ENCODE data around the gene FAM83F. TPM values are rescaled to one million over a fixed set of nuclear protein-coding genes. Genes with fewer than 3 reads are reported as not detected.

The FAM83F gene
- polyA plus RNA-seq, 1 donor, result 10.7 TPM

DNA sequence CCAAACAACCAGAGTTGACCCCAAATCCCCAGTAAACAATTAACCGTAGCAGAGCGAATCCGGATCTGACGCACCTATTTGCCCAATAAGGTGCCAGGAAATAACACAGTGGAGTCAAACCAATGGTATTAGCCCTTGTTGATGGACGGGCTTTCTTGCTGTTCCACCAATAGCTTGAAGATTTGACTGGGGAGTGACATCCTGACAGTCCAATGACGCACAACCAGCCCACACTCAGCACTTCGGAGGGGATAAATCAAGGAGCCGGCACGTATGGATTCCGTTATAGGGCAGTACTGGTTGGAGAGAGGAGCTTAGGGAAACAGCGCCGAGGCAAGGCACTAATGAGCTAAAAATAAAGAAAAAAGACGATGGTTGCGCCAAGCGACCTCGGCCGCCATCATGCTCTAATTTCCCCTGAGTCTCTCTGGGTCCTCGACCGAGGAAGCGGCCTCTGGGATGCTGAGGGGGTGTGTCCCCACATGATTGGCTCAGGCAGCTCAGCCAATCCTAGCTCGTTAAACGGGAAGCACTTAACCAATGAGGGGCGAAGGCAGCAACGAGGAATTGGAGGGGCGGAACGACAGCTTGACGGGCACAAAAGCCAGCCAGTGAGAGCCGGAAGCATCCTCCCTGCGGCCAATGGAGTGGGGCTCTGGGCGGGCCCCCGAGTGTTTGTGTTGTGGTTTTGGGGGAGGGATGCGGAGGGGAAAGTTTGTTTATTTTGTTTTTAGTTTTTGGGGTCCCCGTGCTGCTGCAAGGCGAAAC, 49.5 kb downstream of the FAM83F start:
- DNase-seq, result peak; percentile 99 to 100
- Histone ChIP-seq H3K27me3 (ENCODE audit: control insufficient read depth, insufficient read depth, low read length) (no peaks in the 10 kb centered on the region), H3K36me3 (ENCODE audit: control insufficient read depth, insufficient read depth, low read length) (no peaks in the 10 kb centered on the region), H3K27ac (ENCODE audit: low read length) (peak overlapping the region; percentile 86), H3K4me1 (ENCODE audit: control insufficient read depth, insufficient read depth, low read length) (peaks cover 6% of the 10 kb centered on the region), H3K9me3 (ENCODE audit: control insufficient read depth, low read depth, low read length) (no peaks in the 10 kb centered on the region), H3K4me3 (ENCODE audit: low read length) (peak overlapping the region; percentile 70)
- WGBS (ENCODE audit: insufficient coverage, low lambda C conversion rate), result no CpG with 5 or more reads among the region's 34 CpGs

DNA sequence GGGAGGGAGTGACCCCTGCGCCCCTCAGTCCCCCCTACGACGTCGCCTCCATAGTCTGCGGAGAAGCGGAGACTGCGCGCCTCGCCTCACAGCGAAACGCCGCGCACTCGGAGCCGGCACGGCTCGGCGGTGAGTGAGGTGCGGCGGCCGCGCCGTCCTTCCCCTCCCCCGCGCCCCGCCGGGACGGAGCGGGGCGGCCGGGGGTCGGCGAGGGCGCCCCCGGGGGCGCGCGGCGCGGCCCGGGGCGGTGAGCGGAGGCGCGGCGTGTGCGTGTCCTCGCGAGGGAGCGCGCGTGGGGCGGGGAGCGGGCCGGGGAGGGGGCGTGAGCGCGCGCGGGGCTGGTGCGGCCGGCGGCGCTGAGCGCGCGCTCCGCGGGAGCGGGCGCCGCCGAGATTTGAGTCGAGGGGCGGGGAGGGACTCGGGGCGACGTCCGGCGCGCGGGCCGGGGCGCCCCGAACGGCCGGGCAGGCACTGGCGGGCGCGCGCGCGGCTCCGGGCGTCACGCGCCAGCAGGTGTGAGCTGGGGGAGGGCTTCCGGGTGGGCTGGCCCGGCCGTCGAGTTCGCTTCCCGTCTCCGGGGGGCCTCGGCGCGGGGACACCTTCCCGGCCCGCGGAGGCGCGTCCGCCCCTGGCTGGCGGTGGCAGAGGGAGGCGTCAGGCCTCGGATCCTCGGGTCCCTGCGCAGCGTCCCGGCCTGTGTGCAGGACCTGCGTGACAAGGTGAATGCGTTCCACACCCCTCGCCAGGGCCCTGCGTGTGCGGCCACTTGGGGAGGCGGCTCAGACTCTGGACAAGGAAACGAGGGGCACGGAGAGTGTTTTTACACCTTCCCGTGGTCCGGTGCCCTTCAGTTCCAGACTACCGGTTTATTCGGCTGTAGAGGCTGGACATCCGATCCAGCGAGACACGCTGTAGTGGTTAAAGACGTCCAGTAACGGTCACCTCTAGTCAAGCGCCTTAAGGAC, 50.4 kb downstream of the FAM83F start:
- DNase-seq, result peak; percentile 48 to 81
- H3K27me3 ChIP-seq (ENCODE audit: control insufficient read depth, insufficient read depth, low read length), result no peaks in the 10 kb centered on the region
- WGBS (ENCODE audit: insufficient coverage, low lambda C conversion rate), result no CpG with 5 or more reads among the region's 138 CpGs

DNA sequence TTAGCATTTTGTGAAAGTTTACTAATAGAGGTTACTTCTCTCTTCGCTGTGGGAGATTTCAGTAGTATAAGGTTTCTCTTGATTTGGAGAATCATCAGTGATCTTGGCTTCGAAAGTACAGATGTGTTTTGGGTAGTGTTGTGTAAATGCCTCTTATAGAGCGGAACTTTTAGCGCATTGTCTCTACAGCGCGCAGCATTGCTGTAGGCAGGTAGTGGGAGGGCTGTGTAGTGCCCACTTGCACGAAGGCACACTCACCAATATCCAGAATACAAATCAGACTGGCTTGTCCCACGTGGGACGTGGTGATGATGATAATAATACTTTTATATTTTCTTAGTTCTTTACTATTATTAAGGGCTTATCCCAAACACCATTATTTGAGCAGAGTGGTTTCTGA, 51.4 kb downstream of the FAM83F start:
- H3K9me3 ChIP-seq (ENCODE audit: control insufficient read depth, low read depth, low read length), result no peaks in the 10 kb centered on the region
- WGBS (ENCODE audit: insufficient coverage, low lambda C conversion rate), result no CpG with 5 or more reads among the region's 9 CpGs
- peaks cover 6% of the 10 kb centered on the region for H3K4me1 ChIP-seq (ENCODE audit: control insufficient read depth, insufficient read depth, low read length)
- H3K27ac ChIP-seq (ENCODE audit: low read length), result no peak overlapping the region
- no peaks in the 10 kb centered on the region for H3K36me3 ChIP-seq (ENCODE audit: control insufficient read depth, insufficient read depth, low read length)
- H3K4me3 ChIP-seq (ENCODE audit: low read length), result no peak overlapping the region
- DNase-seq, result no peak
- no peaks in the 10 kb centered on the region for H3K27me3 ChIP-seq (ENCODE audit: control insufficient read depth, insufficient read depth, low read length)

More for the DNA sequence above, 50.4 kb downstream of the FAM83F start:
- peaks cover 6% of the 10 kb centered on the region for H3K4me1 ChIP-seq (ENCODE audit: control insufficient read depth, insufficient read depth, low read length)
- peak overlapping the region; percentile 86 for H3K27ac ChIP-seq (ENCODE audit: low read length)
- H3K9me3 ChIP-seq (ENCODE audit: control insufficient read depth, low read depth, low read length), result no peaks in the 10 kb centered on the region
- H3K36me3 ChIP-seq (ENCODE audit: control insufficient read depth, insufficient read depth, low read length), result no peaks in the 10 kb centered on the region
- peak overlapping the region; percentile 80 for H3K4me3 ChIP-seq (ENCODE audit: low read length)

DNA sequence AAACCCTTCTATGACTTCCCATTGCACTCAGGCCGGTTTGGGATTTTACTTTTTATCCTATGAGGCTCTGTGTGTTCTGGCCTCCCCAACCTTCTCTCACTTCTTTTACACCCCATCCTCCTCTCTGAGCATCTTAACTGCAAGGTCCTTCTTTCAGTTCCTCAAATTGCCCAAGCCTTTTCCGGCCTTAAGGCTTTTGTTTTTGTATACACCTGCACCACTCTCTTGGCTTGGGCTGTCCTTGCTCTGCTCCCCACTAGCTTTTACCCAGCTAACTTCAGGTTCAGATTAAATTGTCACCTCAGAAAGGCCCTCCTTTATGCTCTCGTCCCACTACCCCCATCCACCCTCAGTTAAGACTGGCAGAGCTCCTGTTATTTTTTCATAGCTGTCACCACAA, 55.5 kb downstream of the FAM83F start:
- Histone ChIP-seq H3K4me1 (ENCODE audit: control insufficient read depth, insufficient read depth, low read length) (peaks cover 10% of the 10 kb centered on the region), H3K9me3 (ENCODE audit: control insufficient read depth, low read depth, low read length) (no peaks in the 10 kb centered on the region), H3K27me3 (ENCODE audit: control insufficient read depth, insufficient read depth, low read length) (no peaks in the 10 kb centered on the region), H3K4me3 (ENCODE audit: low read length) (no peak overlapping the region), H3K36me3 (ENCODE audit: control insufficient read depth, insufficient read depth, low read length) (no peaks in the 10 kb centered on the region), H3K27ac (ENCODE audit: low read length) (no peak overlapping the region)
- no peak for DNase-seq
- 87% methylated on average over 3 of the region's 3 CpGs for whole genome bisulfite sequencing (ENCODE audit: insufficient coverage, low lambda C conversion rate)

DNA sequence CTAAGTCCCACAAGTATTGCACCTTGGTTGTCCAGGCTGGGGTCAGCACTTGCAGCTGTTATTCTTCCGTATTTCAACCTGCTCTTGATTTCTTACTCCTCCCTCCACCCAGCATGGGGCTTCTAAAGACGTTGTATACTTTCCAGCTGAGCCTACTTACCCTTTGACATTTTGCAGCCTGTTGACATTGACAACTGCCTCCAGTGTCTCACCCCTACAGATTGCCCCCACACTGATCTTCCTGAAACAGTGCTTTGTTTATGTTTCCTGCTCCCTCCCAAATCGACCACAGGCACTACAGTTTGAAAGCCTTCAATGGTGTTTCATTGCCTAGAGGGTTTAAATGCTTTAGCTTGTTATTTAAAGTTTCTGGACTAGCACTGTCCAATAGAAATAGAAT, 56.6 kb downstream of the FAM83F start:
- Histone ChIP-seq H3K4me3 (ENCODE audit: low read length) (no peak overlapping the region), H3K9me3 (ENCODE audit: control insufficient read depth, low read depth, low read length) (no peaks in the 10 kb centered on the region), H3K4me1 (ENCODE audit: control insufficient read depth, insufficient read depth, low read length) (peaks cover 5% of the 10 kb centered on the region), H3K27me3 (ENCODE audit: control insufficient read depth, insufficient read depth, low read length) (no peaks in the 10 kb centered on the region), H3K36me3 (ENCODE audit: control insufficient read depth, insufficient read depth, low read length) (no peaks in the 10 kb centered on the region), H3K27ac (ENCODE audit: low read length) (no peak overlapping the region)
- WGBS (ENCODE audit: insufficient coverage, low lambda C conversion rate), result no CpG with 5 or more reads among the region's 3 CpGs
- DNase-seq, result no peak

DNA sequence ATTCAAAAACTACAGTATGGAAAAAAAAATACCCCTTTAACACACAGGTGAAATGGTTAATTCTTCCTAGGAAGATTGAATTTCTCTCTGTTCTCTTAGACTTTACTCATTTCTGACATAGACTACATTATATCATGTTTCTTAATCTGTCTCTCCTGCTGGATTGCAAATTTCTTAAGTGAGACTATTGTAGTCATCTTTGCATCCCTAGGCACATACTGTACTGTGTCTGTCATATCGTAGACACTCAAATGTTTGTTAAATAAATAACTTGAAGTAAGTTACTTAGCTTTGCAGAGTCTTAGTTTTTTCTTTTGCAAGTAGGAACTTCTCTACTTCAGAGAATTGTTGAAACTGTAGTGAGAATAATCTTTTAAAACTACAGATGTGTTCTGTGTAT, 58.7 kb downstream of the FAM83F start:
- DNase-seq, result no peak
- no peaks in the 10 kb centered on the region for H3K9me3 ChIP-seq (ENCODE audit: control insufficient read depth, low read depth, low read length)
- no peak overlapping the region for H3K4me3 ChIP-seq (ENCODE audit: low read length)
- no peaks in the 10 kb centered on the region for H3K27me3 ChIP-seq (ENCODE audit: control insufficient read depth, insufficient read depth, low read length)
- WGBS (ENCODE audit: insufficient coverage, low lambda C conversion rate), result no CpG with 5 or more reads among the region's 1 CpG
- H3K4me1 ChIP-seq (ENCODE audit: control insufficient read depth, insufficient read depth, low read length), result peaks cover 5% of the 10 kb centered on the region
- H3K36me3 ChIP-seq (ENCODE audit: control insufficient read depth, insufficient read depth, low read length), result no peaks in the 10 kb centered on the region
- H3K27ac ChIP-seq (ENCODE audit: low read length), result no peak overlapping the region

DNA sequence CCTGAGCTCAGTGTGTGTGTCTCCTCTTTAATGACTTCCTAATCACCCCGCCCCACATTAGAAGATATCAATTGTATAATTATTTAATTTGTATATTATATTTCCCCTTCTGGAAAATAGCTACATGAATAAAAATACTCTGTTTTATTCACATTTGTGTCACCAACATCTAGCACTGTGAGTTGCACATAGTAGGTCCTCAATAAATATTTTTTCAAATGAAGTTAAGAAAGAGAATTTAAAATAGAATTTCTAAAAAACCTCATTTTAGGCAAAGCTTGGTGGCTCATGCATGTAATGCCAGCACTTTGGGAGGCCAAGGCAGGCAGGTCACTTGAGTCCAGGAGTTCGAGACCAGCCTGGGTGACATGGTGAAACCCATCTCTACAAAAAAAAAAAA, 59.7 kb downstream of the FAM83F start:
- no peak for DNase-seq
- peaks cover 5% of the 10 kb centered on the region for H3K4me1 ChIP-seq (ENCODE audit: control insufficient read depth, insufficient read depth, low read length)
- H3K27me3 ChIP-seq (ENCODE audit: control insufficient read depth, insufficient read depth, low read length), result no peaks in the 10 kb centered on the region
- WGBS (ENCODE audit: insufficient coverage, low lambda C conversion rate), result 90% methylated on average over 1 of the region's 2 CpGs
- no peak overlapping the region for H3K27ac ChIP-seq (ENCODE audit: low read length)
- no peak overlapping the region for H3K4me3 ChIP-seq (ENCODE audit: low read length)
- no peaks in the 10 kb centered on the region for H3K36me3 ChIP-seq (ENCODE audit: control insufficient read depth, insufficient read depth, low read length)
- H3K9me3 ChIP-seq (ENCODE audit: control insufficient read depth, low read depth, low read length), result no peaks in the 10 kb centered on the region

DNA sequence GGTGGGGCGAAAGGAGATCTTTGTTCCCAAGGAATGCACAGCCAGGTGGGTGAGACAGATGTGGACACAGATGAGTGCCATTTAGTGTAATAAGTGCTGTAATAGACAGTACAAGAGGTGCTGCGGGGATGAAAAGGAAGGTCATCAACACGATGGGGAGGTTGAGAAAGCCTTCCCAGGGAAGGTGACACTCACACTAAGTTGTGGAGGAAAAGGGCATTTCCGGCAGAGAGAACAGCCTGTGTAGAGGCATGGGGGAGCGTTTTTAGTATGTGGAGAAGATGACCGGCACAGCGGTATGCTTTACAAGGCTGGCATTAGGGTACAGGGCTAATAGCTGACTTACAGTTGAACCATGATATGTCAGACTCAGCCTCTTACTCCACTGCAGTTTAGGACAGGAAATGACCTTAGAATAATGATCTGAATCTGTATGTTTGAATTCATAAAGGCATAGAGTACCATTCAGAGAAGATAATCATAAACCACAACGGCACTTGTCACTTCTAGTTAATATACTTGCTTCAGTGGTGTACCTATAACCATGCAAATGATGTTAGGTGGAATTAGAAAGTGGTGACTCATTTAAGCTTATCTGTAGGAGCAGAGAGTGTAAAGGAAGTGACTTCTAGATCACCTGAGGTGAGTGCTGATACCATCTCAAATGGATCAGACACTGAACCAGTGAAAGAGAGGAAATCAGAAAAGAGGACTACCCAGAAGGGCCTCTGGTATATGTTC, 60.6 kb downstream of the FAM83F start:
- Histone ChIP-seq H3K27ac (ENCODE audit: low read length) (no peak overlapping the region), H3K27me3 (ENCODE audit: control insufficient read depth, insufficient read depth, low read length) (no peaks in the 10 kb centered on the region), H3K36me3 (ENCODE audit: control insufficient read depth, insufficient read depth, low read length) (no peaks in the 10 kb centered on the region), H3K4me1 (ENCODE audit: control insufficient read depth, insufficient read depth, low read length) (peaks cover 5% of the 10 kb centered on the region), H3K9me3 (ENCODE audit: control insufficient read depth, low read depth, low read length) (no peaks in the 10 kb centered on the region), H3K4me3 (ENCODE audit: low read length) (no peak overlapping the region)
- 80% methylated on average over 3 of the region's 8 CpGs for WGBS (ENCODE audit: insufficient coverage, low lambda C conversion rate)
- DNase-seq, result peak; percentile 11 to 50

DNA sequence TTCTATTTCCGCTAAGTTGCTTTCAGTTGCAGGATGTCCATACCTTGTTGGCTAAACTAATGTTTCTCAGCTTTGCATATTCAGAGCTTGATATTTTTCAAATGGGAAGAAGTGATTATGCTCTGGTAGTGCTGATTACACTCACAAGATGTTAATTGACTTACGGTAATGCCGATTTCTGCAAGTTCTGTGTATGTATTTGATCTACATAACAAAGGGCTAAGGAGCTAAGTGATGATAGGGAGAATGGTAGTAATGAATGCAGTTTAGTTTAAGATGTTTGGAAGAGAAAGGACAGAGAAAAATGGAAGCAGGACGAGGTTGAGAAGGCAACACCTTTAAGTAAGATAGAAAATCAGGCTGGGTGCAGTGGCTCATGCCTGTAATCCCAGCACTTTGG, 61.4 kb downstream of the FAM83F start:
- Histone ChIP-seq H3K4me3 (ENCODE audit: low read length) (no peak overlapping the region), H3K27me3 (ENCODE audit: control insufficient read depth, insufficient read depth, low read length) (no peaks in the 10 kb centered on the region), H3K36me3 (ENCODE audit: control insufficient read depth, insufficient read depth, low read length) (no peaks in the 10 kb centered on the region), H3K4me1 (ENCODE audit: control insufficient read depth, insufficient read depth, low read length) (peaks cover 5% of the 10 kb centered on the region), H3K9me3 (ENCODE audit: control insufficient read depth, low read depth, low read length) (no peaks in the 10 kb centered on the region), H3K27ac (ENCODE audit: low read length) (no peak overlapping the region)
- WGBS (ENCODE audit: insufficient coverage, low lambda C conversion rate), result 83% methylated on average over 4 of the region's 4 CpGs
- no peak for DNase-seq

DNA sequence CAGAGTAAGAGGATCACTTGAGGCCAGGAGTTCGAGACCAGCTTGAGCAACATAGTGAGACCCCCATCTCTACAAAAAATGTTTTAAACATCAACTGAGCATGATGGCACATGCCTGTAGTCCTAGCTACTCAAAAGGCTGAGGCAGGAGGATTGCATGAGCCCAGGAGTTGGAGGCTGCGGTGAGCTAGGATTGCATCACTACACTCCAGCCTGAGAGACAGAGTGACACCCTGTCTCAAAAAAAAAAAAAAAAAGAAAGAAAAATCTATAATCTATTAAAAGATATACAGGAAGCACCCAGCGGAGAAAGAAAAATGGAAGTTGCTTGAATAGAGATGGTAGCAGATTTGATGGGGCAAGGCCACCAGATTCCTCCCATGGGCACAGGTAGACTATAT, 61.8 kb downstream of the FAM83F start:
- Histone ChIP-seq H3K9me3 (ENCODE audit: control insufficient read depth, low read depth, low read length) (no peaks in the 10 kb centered on the region), H3K4me1 (ENCODE audit: control insufficient read depth, insufficient read depth, low read length) (peaks cover 5% of the 10 kb centered on the region), H3K27me3 (ENCODE audit: control insufficient read depth, insufficient read depth, low read length) (no peaks in the 10 kb centered on the region), H3K27ac (ENCODE audit: low read length) (no peak overlapping the region), H3K36me3 (ENCODE audit: control insufficient read depth, insufficient read depth, low read length) (no peaks in the 10 kb centered on the region), H3K4me3 (ENCODE audit: low read length) (no peak overlapping the region)
- DNase-seq, result no peak
- WGBS (ENCODE audit: insufficient coverage, low lambda C conversion rate), result 100% methylated on average over 1 of the region's 3 CpGs
